HL-60/S4 treated with retinoic acid at 250 ng/mL for 4 days and 3 days (cell line): ENCODE data around the gene ATP2B3.

Experiments
- in situ Hi-C: fragments of 300-500 bp; cut with MboI; formaldehyde crosslinking; loops from 2 replicates; pipeline ENCODE4 v1.7.0; 2022; ENCODE audit warnings: low sequenced_read_pairs

Gene ATP2B3

GRCh38 chrX:153517423-153517822 is at the start of gene ATP2B3:
Gene ATP2B3 (plus strand): TSS chrX:153517642. CDS start chrX:153536248, 18,606 bp downstream.
- in situ Hi-C loops, result no loop called here

- in situ Hi-C loops, result no loop called here
Observed at GRCh38 chrX:153468008-153468580, 49.3 kb upstream of the ATP2B3 start.

- in situ Hi-C loops, result no loop called here
Observed at GRCh38 chrX:153469811-153470410, 47.5 kb upstream of the ATP2B3 start.

- in situ Hi-C loops, result no loop called here
Observed at GRCh38 chrX:153470411-153471363, 46.8 kb upstream of the ATP2B3 start, which contains the start of gene HAUS7. Gene HAUS7 (minus strand): TSS chrX:153470576. CDS start chrX:153470557, 19 bp downstream.

DNA sequence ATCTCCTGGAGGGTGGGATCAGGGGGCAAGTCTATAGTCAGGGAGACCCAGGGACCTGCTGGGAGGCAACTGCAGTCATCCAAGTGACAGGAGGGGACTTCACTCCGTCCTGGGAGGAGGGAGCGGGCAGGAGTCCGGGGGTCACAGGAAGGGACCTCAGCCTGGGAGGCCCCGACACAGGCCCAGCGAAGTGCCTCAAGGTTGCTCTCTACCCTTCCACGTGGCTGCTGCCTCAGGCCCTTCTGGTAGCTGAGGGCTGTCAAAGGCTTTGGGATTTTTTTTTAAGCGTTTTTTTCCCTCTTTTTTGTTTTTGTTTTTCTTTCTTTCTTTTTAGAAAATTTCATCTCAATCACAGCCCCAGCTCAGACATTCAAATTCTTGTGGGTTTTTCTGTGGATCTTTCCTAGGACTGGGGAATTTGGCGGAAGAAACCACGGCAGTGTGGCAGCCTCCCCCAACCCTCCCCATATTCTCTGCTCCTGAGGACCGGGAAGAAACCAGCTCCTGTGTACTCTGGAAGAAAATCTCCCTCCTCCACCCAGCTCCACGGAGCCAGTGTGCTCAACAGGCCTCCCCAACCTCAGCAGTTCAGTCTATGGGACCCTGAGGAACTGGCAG is 45.7 kb upstream of the ATP2B3 start:
- in situ Hi-C loops, result no loop called here

DNA sequence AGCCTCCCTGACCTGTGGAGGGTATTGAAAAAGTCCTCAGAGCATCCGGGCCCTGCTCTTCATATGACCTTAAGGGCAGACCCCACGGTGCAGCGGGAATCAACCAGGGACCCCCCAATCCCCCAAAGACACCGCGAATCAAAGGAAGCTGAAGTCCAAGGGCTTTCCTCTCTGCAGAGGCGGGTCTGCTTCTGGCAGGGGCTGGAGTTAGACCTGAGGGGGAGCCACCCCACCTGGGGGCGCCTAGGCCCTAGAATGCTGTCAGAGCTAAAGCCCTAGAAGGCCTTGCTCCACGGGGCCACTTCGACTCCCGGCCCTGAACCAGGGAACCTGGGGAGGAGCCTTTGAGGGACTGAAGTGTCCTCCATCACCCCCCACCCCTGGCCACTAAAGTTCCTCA is 44.3 kb upstream of the ATP2B3 start:
- in situ Hi-C loops, result no loop called here

DNA sequence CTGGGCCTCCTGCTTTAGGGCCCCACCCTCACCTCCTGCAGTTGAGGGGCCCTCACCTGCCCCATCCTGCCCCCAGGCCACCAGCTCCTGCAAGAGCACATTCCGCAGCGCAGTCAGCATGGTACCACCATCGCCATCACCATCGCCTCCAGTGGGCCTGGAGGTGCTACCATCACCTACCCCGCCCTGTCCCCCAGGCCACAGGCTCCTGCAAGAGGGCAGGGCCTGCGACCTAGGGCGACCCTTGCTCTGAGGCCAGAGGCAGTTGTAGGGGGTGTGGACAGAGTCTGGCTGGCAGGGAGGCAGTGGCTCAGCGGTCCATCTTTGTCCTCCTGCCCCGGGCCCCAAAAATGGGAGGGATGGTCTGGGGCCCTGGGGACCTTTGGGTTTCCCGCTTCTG is 43.2 kb upstream of the ATP2B3 start:
- in situ Hi-C loops, result no loop called here

GRCh38 chrX:153474718-153475117 is 42.7 kb upstream of the ATP2B3 start:
- in situ Hi-C loops, result no loop called here

- in situ Hi-C loops, result no loop called here
Observed at GRCh38 chrX:153475271-153475670, 42.2 kb upstream of the ATP2B3 start.

- in situ Hi-C loops, result no loop called here
Observed at GRCh38 chrX:153475751-153476281, 41.6 kb upstream of the ATP2B3 start.

GRCh38 chrX:153476666-153477363 is 40.6 kb upstream of the ATP2B3 start:
- in situ Hi-C loops, result no loop called here

DNA sequence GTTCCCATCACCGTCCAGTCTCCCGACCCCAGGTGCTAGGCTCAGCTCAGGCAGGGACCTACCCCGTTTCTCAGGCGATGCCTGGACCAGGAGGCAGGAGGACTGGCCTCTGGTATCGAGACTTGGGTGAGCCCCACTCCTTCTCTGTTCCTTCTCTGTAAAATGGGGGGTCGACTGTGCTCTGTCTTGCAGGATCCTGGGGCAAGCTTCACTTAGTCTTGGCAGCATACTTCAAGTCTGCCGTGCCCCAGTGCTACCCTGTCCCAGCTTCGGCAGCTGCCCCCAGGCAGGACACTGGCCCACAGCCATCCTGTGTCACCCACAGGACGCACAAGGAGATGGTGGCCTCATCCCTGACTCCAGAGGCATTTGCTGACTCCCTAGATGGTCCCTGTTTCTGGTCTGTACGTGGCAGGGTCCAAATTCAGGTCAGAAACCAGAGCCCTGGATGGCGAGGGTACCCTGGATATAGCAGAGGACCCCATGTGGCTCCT is 40.0 kb upstream of the ATP2B3 start:
- in situ Hi-C loops, result no loop called here

DNA sequence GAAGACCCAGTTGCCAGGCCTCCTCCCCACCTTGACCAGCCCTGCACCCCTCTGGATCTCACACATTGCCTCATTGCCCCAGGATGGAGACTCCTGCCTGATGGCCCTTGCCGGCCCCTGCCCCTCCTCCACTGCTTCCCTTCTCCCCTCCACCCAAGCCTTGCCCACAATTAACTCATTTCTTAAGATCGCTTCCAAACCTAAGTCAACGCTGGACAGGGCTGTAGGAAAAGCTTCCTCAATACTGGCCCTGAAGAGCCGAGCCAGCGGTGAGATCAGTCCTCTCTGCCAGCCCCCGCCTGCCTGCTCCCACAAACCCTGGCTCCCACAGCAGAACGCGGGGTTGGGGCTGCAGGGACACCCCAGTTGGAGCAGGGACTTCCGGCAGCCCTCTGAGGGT is 39.5 kb upstream of the ATP2B3 start:
- in situ Hi-C loops, result no loop called here

DNA sequence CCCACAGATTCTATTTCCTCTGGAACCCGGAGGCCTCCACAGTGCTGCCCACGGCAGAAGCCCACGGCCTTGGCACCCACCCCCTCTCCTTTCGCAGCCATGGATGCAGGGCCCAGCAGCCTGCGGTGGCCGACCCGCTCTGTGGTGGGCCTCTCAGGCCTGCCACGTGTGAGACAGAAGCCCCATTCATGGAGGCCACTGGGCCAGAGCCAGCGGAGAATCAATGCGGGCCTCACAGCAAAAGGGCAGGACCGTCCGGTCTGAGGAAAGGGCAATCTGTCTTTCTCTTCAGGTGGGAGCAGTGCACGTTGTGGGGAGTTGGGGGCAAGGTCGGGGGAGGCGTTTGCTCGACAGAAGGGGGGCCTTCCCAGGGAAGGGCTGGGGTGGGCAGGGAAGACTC is 38.7 kb upstream of the ATP2B3 start:
- in situ Hi-C loops, result no loop called here

- in situ Hi-C loops, result no loop called here
Observed at GRCh38 chrX:153481043-153481442, 36.4 kb upstream of the ATP2B3 start.

DNA sequence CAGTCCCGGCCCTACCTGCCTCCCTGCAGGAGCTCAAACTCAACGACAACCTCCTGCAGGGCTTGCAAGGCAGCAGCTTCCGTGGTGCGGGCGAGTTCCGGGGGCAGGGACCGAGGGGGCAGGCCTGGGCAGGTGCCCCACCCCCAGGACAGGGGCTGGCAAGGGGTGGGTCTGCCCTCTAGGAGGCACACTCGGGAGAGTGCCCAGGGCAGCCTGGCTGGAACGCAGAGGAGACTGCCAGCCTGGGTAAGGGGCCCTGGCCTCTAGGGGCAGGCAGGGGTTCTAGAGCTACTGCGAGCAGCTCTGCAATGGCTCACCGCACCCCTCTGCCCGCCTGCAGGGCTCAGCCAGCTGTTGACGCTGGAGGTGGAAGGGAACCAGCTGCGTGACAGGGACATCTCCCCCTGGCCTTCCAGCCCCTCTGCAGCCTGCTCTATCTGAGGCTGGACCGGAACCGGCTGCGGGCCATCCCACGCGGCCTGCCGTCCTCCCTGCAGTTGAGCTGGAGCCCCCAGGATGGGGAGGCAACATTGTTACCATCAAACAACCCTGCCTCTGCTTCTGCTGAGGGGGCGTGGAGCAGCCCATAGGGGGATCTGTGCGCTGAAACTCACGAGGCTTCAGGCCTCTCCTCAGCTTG is 34.9 kb upstream of the ATP2B3 start:
- in situ Hi-C loops, result no loop called here

GRCh38 chrX:153485396-153486080 is 31.9 kb upstream of the ATP2B3 start:
- in situ Hi-C loops, result no loop called here

DNA sequence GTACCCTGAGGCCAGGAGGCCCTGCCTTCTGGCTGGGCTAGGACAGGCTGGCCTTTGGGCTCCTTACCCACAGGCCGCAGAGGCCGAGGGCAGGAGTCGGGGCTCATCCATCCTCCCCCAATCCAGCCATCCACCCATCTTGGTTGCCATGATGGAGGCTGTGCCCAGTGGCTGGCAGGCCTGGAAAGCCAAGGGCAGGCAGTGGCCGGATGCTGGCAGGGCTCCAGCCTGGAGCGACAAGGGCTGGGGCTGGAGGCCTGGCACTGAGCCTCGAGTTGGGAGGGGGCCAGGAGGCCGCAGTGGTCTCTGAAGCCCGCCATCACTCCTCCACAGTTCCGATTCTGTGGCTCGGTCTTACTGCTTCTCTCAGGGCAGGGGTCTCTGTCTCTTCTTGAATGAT is 31.3 kb upstream of the ATP2B3 start:
- in situ Hi-C loops, result no loop called here

DNA sequence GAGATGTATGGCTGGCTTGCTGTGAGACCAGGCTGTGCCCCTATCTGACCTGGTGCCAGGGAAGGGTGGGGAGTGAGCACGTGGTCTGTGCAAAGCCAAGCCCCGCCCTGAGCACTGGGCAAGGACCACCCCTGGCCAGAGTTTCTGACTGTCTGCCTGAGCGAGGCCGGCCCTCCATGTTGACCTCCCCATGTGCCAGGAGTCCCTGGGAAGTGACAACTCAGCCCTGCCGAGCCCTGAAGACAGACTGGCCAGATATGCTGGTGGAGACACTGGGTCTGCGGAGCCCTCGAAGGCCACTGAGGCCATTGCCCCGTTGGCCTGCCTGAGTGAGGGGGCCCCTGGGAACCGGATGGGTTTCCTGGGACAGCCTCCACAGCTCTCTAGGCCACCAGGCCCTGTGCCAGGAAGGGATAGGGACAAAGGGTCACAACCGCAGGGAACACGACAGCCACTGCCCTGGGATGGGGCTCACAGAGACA is 29.8 kb upstream of the ATP2B3 start:
- in situ Hi-C loops, result no loop called here
